ENCODE data around the gene LMTK2.

Gene LMTK2

GRCh38 chr7:98240961-98241673, 134.5 kb downstream of the LMTK2 start:
- peak in 1 of 5 experiments; percentile 17 for DNase-seq

- DNase-seq: no peak
These were observed 135.1 kb downstream of the LMTK2 start for GRCh38 chr7:98241674-98242241.

GRCh38 chr7:98242342-98242741, 135.7 kb downstream of the LMTK2 start:
- no peak for DNase-seq

DNA sequence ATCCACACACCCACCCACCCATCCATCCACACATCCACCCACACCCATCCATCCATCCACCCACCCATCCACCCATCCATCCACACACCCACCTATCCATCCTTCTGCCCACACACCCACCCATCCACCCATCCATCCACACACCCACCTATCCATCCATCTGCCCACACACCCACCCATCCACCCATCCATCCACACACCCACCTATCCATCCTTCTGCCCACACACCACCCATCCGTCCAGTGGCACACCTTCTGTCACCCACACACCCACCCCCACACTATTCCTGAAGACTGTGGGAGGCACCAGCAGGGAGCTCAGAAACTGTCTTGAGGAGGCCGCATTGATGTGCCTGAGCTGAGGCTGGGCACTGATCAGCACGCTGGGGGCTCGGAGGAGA, 136.3 kb downstream of the LMTK2 start:
- no peak for DNase-seq

DNA sequence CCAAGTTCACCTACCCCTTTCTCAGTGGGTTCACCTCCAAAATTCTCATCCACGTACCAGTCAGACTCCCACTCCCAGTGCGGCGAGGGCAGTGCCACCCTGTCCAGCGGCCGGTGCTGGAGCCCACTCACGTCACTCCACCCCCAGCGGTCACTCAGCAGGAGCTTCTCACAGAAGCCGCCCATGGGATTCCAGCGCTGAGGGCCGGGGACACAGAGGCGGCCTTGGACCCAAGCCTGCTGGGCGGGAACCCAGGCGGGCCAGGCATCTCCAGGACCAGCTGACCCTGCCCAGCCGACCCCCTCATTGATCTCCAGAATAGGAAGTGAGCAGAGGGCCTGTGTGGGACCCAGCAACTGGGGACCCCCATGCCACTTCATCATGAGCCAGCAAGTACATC, 138.2 kb downstream of the LMTK2 start:
- no peak for DNase-seq

DNA sequence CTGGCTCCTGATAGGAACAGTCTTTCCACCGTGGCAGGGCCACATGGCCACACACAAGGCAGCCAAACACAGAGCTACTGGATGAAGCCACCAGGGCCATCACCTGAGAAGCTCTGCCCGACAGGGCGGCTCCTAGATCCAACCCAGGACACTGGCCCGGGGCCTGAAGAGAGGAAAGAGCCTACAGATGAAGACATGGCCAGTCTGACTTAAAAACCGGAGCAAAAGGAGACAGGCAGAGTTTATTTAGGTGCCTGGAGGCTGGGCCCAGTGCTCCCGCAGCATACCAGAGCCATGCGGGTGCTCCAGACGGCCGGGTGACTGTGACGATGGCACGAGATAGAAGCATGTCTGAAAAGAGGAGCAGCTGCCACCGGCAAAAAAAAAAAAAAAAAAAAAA, 141.5 kb downstream of the LMTK2 start:
- DNase-seq: no peak

DNA sequence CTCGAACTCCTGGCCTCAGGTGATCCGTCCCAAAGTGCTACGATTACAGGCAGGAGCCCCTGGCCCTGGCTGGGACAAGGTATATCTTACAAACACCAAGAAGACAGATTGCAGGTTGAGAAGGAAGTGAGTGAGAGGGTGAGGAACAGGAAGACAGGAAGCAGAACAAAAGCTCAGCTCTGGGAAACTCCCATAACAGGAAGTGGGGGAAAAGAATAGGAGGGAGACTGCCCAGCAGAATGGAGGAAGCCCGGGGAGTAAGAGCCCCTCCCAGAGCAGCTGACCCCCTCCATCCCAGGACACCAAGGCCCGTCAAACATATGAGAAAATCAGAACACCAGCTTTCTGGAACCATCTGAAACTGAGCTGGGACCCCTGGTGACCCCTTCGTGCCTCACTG, 142.4 kb downstream of the LMTK2 start:
- DNase-seq: no peak

DNA sequence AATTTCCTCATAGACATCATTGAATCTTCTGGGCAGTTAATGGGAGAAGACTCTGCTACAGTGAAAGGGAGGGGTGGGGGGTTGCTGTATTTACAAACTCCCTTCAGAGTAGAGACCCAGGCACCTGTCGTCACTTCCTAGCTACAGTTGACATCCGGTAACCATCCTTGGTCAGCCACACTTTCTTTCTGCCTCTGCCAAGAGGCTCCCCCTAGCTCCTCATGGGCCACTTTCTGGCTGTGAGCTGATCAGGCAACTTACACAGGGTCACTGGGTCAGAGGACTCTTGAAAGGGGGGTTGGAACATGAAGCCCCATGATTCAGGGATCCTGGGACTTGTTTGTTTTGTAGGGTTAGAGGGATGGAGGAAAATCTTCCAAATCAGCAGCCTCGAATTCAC, 144.1 kb downstream of the LMTK2 start:
- DNase-seq: peak in 3 of 5 experiments; percentile 27 to 84 (median 38)

DNA sequence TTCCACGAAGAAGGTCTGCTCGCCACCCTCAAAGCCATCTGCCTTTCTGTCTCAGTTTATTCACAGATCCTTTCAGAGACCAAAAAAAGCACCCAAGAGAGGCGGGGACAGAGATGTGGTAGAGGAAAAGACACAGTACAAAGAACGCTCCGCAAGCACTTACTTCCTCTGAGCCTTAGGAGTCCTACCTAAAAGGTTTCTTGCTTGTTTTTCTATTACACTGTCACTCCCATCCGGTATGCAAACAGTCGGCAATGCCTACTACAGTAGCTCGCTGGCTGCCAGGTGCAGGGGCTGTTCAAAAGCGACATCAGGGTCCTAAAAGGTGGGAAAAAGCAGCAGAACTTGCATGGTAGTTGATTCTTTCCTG, 144.6 kb downstream of the LMTK2 start:
- DNase-seq: peak in 3 of 5 experiments; percentile 18 to 83 (median 54)

DNA sequence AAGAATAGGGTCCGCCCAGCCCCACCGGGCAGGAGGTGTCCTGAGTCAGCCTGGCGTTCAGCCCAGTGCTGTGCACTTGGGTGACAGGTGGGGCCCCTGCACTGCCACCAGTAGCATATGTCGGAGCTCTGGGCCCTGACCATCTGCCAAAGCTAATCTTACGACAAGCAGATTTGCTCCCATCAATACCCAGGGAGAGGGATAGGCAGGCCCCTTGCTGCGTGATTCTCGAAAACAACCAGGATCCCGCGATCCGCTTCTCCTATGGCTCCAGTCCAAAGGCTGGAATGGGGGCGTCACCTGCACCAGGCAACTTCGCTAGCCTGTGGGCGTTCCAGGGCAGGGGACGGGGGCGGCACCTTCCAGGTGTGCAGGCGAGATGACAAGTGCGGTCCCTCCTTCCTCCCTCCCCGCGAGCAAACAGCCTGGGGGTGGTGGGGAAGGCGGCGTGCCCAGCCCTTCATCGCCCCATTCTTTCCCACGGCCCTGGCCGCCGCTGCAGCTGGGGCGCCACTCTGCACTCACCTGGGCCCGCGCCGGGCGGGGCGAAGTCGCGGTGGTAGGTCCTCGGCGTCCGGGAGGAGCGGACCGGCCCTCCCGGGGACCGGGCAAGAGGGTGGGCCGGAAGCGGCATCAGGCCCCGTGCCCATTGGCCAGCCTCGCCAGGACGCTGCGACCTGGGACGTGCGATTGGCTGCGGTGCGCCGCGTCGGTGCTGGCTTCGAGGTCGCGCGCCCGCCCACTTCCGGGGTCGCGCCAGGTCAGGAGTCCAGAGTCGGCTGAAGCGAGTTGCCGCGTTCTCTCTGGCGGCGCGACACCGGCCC, 145.2 kb downstream of the LMTK2 start, which contains the start of gene TECPR1:
TECPR1 (minus strand) TSS at position 632 of the 824 bp plus-strand sequence. CDS start 6,086 bp downstream, outside the sequence.
- peak; percentile 82 to 93 (median 84) for DNase-seq

GRCh38 chr7:98252425-98253054, 145.9 kb downstream of the LMTK2 start:
- DNase-seq: no peak

- no peak for DNase-seq
These were observed 147.9 kb downstream of the LMTK2 start for GRCh38 chr7:98254516-98254915.

DNA sequence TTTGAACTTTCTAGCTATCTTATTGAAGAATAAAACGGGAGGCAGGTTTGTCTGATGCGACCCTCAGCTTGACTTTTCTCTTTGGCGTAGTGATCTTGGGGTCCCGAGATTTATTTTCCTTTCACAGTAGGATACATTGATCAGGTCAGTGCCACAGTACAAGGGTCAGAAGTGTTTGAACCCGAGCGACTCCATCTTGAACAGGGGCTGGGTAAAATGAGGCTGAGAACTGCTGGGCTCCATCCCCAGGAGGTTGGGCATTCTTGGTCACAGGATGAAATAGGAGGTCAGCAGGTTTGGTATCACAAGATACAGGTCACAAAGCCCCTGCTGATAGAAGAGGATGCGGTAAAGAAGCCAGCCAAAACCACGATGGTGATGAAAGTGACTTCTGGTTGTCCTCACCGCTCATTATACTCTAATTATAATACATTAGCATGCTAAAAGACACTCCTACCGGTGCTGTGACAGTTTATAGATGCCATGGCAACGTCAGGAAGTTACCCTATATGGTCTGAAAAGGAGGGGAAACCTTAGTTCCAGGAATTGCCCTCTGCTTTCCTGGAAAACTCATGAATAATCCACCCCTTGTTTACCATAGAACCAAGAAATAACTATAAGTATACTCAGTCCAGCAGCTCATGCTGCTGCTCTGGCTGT, 148.4 kb downstream of the LMTK2 start:
- peak in 1 of 5 experiments; percentile 74 for DNase-seq

GRCh38 chr7:98256431-98256830, 149.8 kb downstream of the LMTK2 start:
- no peak for DNase-seq

DNA sequence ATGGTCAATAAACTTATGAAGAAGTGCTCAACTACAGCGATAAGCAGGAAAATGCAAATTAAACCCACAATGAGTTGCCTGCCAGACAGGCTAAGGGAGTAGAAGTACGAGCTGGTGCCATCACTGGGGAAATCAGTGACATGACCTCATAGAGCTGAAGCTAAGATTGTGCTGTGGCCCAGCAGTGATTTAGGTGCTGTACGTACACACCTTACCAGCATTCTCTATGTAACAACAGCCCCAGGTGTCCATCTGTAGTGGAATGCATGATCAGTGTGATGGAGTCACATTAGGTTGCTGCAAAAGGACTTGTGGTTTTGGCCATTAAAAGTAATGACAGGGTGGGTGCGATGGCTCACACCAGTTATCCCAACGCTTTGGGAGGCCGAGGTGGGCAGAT, 151.0 kb downstream of the LMTK2 start:
- no peak for DNase-seq
